ENCODE measurements around the gene CEACAM20. TPM values are rescaled to one million over a fixed set of nuclear protein-coding genes. Genes with fewer than 3 reads are reported as not detected.

CEACAM20 gene
- total and polyA plus RNA-seq, 2 of the 13 experiments (the other 11 are each of a cell fraction or from before 2014, with no cell fraction given) = 0.04 TPM; not detected in 1

GRCh38 chr19:44499962-44500949, 29.2 kb downstream of the CEACAM20 start, which contains the start of gene ZNF180 (continued):
- peak; percentile 88; the same call in 1 of the 2 replicates for TF ChIP-seq ZFP90 (CRISPR knock-in tag; IDR thresholded peaks at IDR 0.05; ENCODE audit: borderline replicate concordance)
- no peak for TF ChIP-seq ZFP62 (CRISPR knock-in tag; IDR thresholded peaks at IDR 0.05)
- peak; percentile 87 for TF ChIP-seq SALL1 (CRISPR knock-in tag; IDR thresholded peaks at IDR 0.05)
- TF ChIP-seq ESRRA (CRISPR knock-in tag; IDR thresholded peaks at IDR 0.05; ENCODE audit: low read depth) = peak; percentile 72
- TF ChIP-seq KIAA2018 (CRISPR knock-in tag; IDR thresholded peaks at IDR 0.05; ENCODE audit: borderline replicate concordance) = peak; percentile 45; the same call in 1 of the 2 replicates
- TF ChIP-seq ZNF816 (CRISPR knock-in tag; IDR thresholded peaks at IDR 0.05; ENCODE audit: borderline replicate concordance) = no peak
- TF ChIP-seq STAG1 (CRISPR knock-in tag; IDR thresholded peaks at IDR 0.05) = peak; percentile 34
- peak; percentile 77 for TF ChIP-seq EEA1 (CRISPR knock-in tag; IDR thresholded peaks at IDR 0.05; ENCODE audit: borderline replicate concordance)
- no peak for TF ChIP-seq FOXK1 (CRISPR knock-in tag; IDR thresholded peaks at IDR 0.05; ENCODE audit: borderline replicate concordance, low read depth)
- peak; percentile 67; the same call in 1 of the 2 replicates for TF ChIP-seq TGIF2 (CRISPR knock-in tag; IDR thresholded peaks at IDR 0.05)
- TF ChIP-seq ZNF468 (CRISPR knock-in tag; IDR thresholded peaks at IDR 0.05) = no peak
- no peak for TF ChIP-seq ZNF251 (CRISPR knock-in tag; IDR thresholded peaks at IDR 0.05)
- no peak for TF ChIP-seq CCAR2 (optimal IDR thresholded peaks at IDR 0.05; ENCODE audit: low read depth, low read length)
- peak; percentile 77 for TF ChIP-seq UBTF (CRISPR knock-in tag; IDR thresholded peaks at IDR 0.05)
- peak; percentile 67 for TF ChIP-seq ZNF639 (CRISPR knock-in tag; conservative IDR thresholded peaks at IDR 0.05)
- TF ChIP-seq RELA (CRISPR knock-in tag; IDR thresholded peaks at IDR 0.05) = peak; percentile 62; the same call in 1 of the 2 replicates
- peak; percentile 71; the same call in 1 of the 2 replicates for TF ChIP-seq ZNF839 (CRISPR knock-in tag; IDR thresholded peaks at IDR 0.05; ENCODE audit: borderline replicate concordance)

All from HepG2 (cell line).